PC-3 (cell line): ENCODE measurements around the gene ZFPM1. TPM values are rescaled to one million over a fixed set of nuclear protein-coding genes. Genes with fewer than 3 reads are reported as not detected.

ENCODE experiments used
- ATAC-seq: fragments of 200-7000 bp; cut with Tn5 transposase; 2 replicates; pipeline ENCODE4 v1.9.1; 2020; ENCODE audit warnings: mild to moderate bottlenecking, moderate library complexity
- BruUV-seq: library from RNA; stranded (reverse); fragments of 400-500 nt; replicated peaks from 2 replicates; lab custom pipeline; 2021; lab: Mats Ljungman, UMichigan
- CTCF ChIA-PET: fragments of 300-600 bp; sonication (Branson Sonifier 250); formaldehyde crosslinking; loops from one replicate; lab custom pipeline; 2022; ENCODE audit warnings: antibody characterized with exemption; lab: Charles Lee
- POLR2A ChIA-PET: fragments of 300-600 bp; sonication (Branson Sonifier 250); formaldehyde crosslinking; loops from one replicate; lab custom pipeline; 2022; ENCODE audit warnings: antibody characterized with exemption; ENCODE audit not compliant: unreplicated experiment; lab: Charles Lee
- DNase-seq: peaks from one replicate; pipeline ENCODE4 v3.0.0-alpha.2; 2015
- H2AFZ ChIP-seq: fragments of 300-600 bp; sonication (generic); 2 replicates; pipeline ENCODE4 v1.6.0; 2016; ENCODE audit warnings: antibody characterized with exemption, low read length
- H3F3A ChIP-seq: fragments of 300-600 bp; sonication (generic); one replicate; pipeline ENCODE4 v1.6.0; 2017; ENCODE audit warnings: antibody characterized with exemption, low read length, control low read depth, mild to moderate bottlenecking; ENCODE audit not compliant: unreplicated experiment
- H3K27ac ChIP-seq: fragments of 300-600 bp; sonication (generic); 2 replicates; pipeline ENCODE4 v1.5.1; 2016; ENCODE audit warnings: mild to moderate bottlenecking, low read length
- H3K27me3 ChIP-seq: fragments of 300-600 bp; sonication (generic); 2 replicates; pipeline ENCODE4 v1.6.1; 2016; ENCODE audit warnings: low read length, mixed read lengths
- H3K36me3 ChIP-seq: fragments of 300-600 bp; sonication (generic); 2 replicates; pipeline ENCODE4 v1.6.1; 2016; ENCODE audit warnings: low read depth, mixed run types, low read length, mixed read lengths
- H3K4me1 ChIP-seq: fragments of 300-600 bp; sonication (generic); 2 replicates; pipeline ENCODE4 v1.5.1; 2016; ENCODE audit warnings: low read length; ENCODE audit not compliant: insufficient read depth
- H3K4me2 ChIP-seq: fragments of 300-600 bp; sonication (generic); 2 replicates; pipeline ENCODE4 v1.6.0; 2016; ENCODE audit warnings: low read length
- H3K4me3 ChIP-seq: fragments of 300-600 bp; sonication (generic); 2 replicates; pipeline ENCODE4 v1.5.1; 2016; ENCODE audit warnings: mild to moderate bottlenecking, low read length, mixed read lengths
- H3K79me2 ChIP-seq: fragments of 300-600 bp; sonication (generic); 2 replicates; pipeline ENCODE4 v1.6.1; 2017; ENCODE audit warnings: low read length, mixed read lengths
- H3K9ac ChIP-seq: fragments of 300-600 bp; sonication (generic); 2 replicates; pipeline ENCODE4 v1.6.0; 2016; ENCODE audit warnings: mild to moderate bottlenecking, low read length
- H3K9me2 ChIP-seq: fragments of 300-600 bp; sonication (generic); replicated peaks from 2 replicates; pipeline ENCODE4 v1.6.1; 2016; ENCODE audit warnings: mixed run types, low read length, mixed read lengths
- H3K9me3 ChIP-seq: fragments of 300-600 bp; sonication (generic); 2 replicates; pipeline ENCODE4 v1.6.1; 2016; ENCODE audit warnings: low read length, mixed read lengths
- H4K20me1 ChIP-seq: fragments of 300-600 bp; sonication (generic); 2 replicates; pipeline ENCODE4 v1.6.1; 2016; ENCODE audit warnings: low read length, mixed read lengths
- CTCF ChIP-seq: fragments of 300-600 bp; sonication (generic); conservative IDR thresholded peaks from 2 replicates; pipeline ENCODE4 v1.5.1; 2017; ENCODE audit warnings: antibody characterized with exemption, low read depth, mild to moderate bottlenecking, low read length
- EZH2 ChIP-seq: fragments of 300-600 bp; sonication (generic); IDR thresholded peaks from one replicate; pipeline ENCODE4 v1.6.1; 2017; ENCODE audit warnings: antibody characterized with exemption, mild to moderate bottlenecking, low read length; ENCODE audit not compliant: unreplicated experiment
- EZH2phosphoT487 ChIP-seq: fragments of 300-600 bp; sonication (generic); IDR thresholded peaks from 2 replicates; pipeline ENCODE4 v1.6.1; 2018; ENCODE audit warnings: mild to moderate bottlenecking, antibody characterized with exemption, low read length, borderline replicate concordance
- intact Hi-C: fragments of 100-400 bp; cut with micrococcal nuclease; formaldehyde crosslinking; loops from 2 replicates; pipeline ENCODE4 v1.9.0; 2023
- total RNA-seq: library from RNA; depleted of rRNA; stranded (reverse); fragments of >200 nt; gene quantifications from 2 replicates; pipeline ENCODE4 v1.2.3, GENCODE V29; 2014

The ZFPM1 gene
- total RNA-seq, 1 experiment from 2014 or later: 4.6 TPM

GRCh38 chr16:88548131-88548874 lies 95.2 kb downstream of the ZFPM1 start:
- Histone ChIP-seq H3K4me2 (no peak overlapping the region), H3K27ac (no peak overlapping the region), H2AFZ (no peak overlapping the region), H3K9ac (no peak overlapping the region), H3K36me3 (no peaks in the 10 kb centered on the region), H3K27me3 (peaks cover 26% of the 10 kb centered on the region), H3K9me2 (no peaks in the 10 kb centered on the region), H3K4me3 (no peak overlapping the region), H4K20me1 (no peaks in the 10 kb centered on the region), H3K9me3 (no peaks in the 10 kb centered on the region), H3K79me2 (no peaks in the 10 kb centered on the region), H3K4me1 (no peaks in the 10 kb centered on the region), H3F3A (no peaks in the 10 kb centered on the region)
- no peak for TF ChIP-seq EZH2
- no peak for TF ChIP-seq EZH2phosphoT487
- TF ChIP-seq CTCF: no peak
- POLR2A ChIA-PET: interaction anchor here (0.6 kb wide), 1 partner anchor 22 kb away, joined by 8 read pairs; the partner anchor contains the start of gene ZC3H18
- BruUV-seq: no TSS peak
- intact Hi-C loops: no loop called here
- CTCF ChIA-PET: no interaction called here
- ATAC-seq: no peak
- no peak for DNase-seq

- CTCF ChIA-PET: no interaction called here
- ATAC-seq: no peak
- no TSS peak for BruUV-seq
These were observed 95.9 kb downstream of the ZFPM1 start for GRCh38 chr16:88548985-88549384.

More at GRCh38 chr16:88548985-88549384, 95.9 kb downstream of the ZFPM1 start:
- no peaks in the 10 kb centered on the region for H3K4me1 ChIP-seq
- H2AFZ ChIP-seq: no peak overlapping the region
- H4K20me1 ChIP-seq: no peaks in the 10 kb centered on the region
- POLR2A ChIA-PET: interaction anchor here (0.6 kb wide), 1 partner anchor 21 kb away, joined by 8 read pairs; the partner anchor contains the start of gene ZC3H18
- H3K9me3 ChIP-seq: no peaks in the 10 kb centered on the region
- no peak for DNase-seq
- H3F3A ChIP-seq: no peaks in the 10 kb centered on the region
- H3K4me2 ChIP-seq: no peak overlapping the region
- H3K36me3 ChIP-seq: no peaks in the 10 kb centered on the region
- TF ChIP-seq CTCF (no peak), EZH2 (no peak), EZH2phosphoT487 (no peak)
- no peak overlapping the region for H3K27ac ChIP-seq
- intact Hi-C loops: no loop called here
- H3K9ac ChIP-seq: no peak overlapping the region
- H3K4me3 ChIP-seq: no peak overlapping the region
- H3K9me2 ChIP-seq: no peaks in the 10 kb centered on the region
- peaks cover 26% of the 10 kb centered on the region for H3K27me3 ChIP-seq
- no peaks in the 10 kb centered on the region for H3K79me2 ChIP-seq
